Caki2 (cell line): ENCODE data around the gene MSMB. TPM values are rescaled to one million over a fixed set of nuclear protein-coding genes. Genes with fewer than 3 reads are reported as not detected.

Experiments
- DNase-seq: peaks from one replicate; pipeline ENCODE4 v3.0.0-alpha.2; 2015; ENCODE audit warnings: low read depth
- in situ Hi-C: cut with HindIII; loops from 2 replicates; pipeline ENCODE4 v1.10.0; 2016; ENCODE audit warnings: low sequenced_read_pairs, low pct_unique_long_range_greater_than_20kb, mixed read lengths
- total RNA-seq: library from RNA; depleted of rRNA; stranded (reverse); fragments of >200 nt; shearing (Covaris generic); gene quantifications from 2 replicates; pipeline ENCODE4 v1.2.3, GENCODE V29; 2014; ENCODE audit warnings: low replicate concordance

MSMB gene
- total RNA-seq, 1 experiment from 2014 or later, result not detected

DNA sequence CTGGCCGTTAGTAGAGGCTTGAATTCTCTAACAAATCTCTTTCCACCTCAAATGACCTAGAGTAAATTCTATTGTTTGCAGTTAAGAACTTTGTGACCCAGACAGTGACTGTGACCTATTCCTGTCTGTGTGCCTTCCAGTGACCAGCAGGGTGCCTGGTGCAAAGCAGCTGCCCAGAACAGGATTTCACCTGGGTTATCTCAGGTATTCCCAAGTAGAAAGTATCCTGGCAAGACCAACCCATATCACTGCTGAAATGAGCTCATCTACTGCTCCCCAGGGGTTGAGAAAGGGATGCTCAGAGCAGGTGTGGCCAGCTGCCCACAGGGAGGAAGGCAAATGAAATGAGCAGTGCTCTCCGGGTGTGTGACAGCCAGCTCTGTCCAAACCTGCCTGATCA lies 2.1 kb upstream of the MSMB start:
- in situ Hi-C loops, result no loop called here
- DNase-seq, result no peak

- in situ Hi-C loops, result no loop called here
- no peak for DNase-seq
Observed at GRCh38 chr10:46042527-46042926, 3.5 kb downstream of the MSMB start.

- in situ Hi-C loops, result no loop called here
- no peak for DNase-seq
Observed at GRCh38 chr10:46040004-46040403, 6.1 kb downstream of the MSMB start.

GRCh38 chr10:46037107-46037825 lies 8.8 kb downstream of the MSMB start:
- in situ Hi-C loops, result no loop called here
- no peak for DNase-seq

DNA sequence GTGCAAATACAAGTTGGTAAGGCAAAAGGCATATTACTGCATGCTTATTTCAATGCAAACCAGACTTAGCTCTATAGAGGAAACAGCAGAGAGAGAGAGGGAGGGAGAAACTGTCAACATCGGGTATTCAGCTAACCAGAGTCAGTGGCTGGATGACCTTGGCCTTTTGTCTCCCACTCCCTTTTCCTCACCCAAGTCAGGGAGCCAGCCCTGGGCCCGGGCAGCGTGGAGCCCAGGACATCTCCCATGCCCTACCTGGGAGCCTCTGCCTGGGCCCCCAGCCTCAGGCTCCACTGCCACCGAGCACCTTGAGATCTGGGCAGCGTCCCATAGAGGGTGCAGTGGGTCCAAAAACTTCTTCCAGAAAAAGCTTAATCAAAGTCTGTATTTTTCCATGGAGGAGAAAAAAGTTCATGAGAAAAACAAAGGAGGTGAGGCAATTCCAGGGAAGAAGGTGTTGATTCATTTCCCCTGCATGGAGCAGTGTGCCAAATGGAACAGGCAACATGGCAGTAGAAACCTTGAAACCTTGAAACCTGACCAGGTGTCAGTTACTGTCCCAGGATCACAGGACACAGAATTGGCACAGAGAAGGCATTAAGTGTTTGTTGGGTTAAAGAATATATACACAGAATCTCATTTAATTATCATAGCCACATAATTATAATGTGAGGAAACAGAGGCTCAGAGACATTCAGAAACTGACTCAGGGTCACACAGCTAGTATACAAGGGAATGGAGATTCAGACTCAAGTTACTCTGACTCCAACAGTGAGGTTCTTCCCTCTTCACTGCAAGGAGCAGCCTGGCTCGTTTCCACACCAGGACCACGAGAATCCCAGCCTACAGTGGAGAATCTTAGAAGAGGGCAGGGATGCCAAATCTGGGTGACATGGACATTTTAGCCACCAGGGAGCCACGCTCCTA lies 9.9 kb downstream of the MSMB start:
- DNase-seq, result no peak
- in situ Hi-C loops, result no loop called here

GRCh38 chr10:46033602-46034011 lies 12.5 kb downstream of the MSMB start:
- peak; percentile 67 for DNase-seq
- in situ Hi-C loops, result no loop called here

- in situ Hi-C loops, result no loop called here
- no peak for DNase-seq
Observed at GRCh38 chr10:46031648-46032532, 14.2 kb downstream of the MSMB start.

DNA sequence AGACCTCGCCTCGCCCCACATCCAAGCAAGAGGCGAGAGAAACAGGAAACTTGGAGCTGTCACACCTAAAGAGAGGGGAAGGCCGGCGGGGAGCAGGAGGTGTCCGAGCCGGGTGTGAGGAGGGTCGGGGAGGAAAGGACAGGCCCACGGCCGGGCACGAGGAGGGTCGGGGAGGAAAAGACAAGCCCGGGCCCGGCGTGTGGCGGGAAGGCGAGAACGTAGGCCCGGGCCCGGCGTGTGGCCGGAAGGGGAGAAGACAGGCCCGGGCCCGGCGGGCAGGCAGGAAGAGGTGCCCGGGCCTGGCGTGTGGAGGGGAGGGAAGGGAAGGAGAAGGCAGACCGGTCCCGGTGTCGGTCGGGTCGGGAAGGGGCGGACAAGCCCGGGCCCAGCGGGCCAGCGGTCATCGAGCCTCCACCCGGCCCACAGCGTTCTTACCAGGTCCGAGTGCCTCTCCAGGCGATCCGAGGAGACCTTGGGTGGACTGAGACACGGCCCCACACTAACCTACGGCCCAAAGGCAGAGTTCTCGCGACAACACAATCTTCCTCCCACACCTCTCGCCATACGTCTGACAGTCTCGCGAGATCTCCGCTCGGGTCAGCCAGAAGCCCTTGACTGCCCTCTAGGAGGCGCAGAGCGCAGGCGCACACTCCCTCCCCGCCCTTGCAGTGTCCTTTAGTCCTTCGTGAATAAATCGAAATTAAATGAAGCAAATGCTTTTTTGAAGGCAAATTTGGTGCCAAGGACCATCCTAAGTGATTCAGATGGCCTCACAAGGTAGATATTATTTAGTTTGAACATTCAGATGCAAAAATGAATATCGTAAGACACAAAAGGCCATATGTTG lies 15.8 kb downstream of the MSMB start, which contains the start of gene NCOA4:
NCOA4 (minus strand) TSS at position 533 of the 847 bp plus-strand sequence. CDS start 13,943 bp downstream, outside the sequence.
- DNase-seq, result peak; percentile 92
- in situ Hi-C loops, result no loop called here

GRCh38 chr10:46029461-46030030 lies 16.5 kb downstream of the MSMB start:
- DNase-seq, result no peak
- in situ Hi-C loops, result no loop called here

DNA sequence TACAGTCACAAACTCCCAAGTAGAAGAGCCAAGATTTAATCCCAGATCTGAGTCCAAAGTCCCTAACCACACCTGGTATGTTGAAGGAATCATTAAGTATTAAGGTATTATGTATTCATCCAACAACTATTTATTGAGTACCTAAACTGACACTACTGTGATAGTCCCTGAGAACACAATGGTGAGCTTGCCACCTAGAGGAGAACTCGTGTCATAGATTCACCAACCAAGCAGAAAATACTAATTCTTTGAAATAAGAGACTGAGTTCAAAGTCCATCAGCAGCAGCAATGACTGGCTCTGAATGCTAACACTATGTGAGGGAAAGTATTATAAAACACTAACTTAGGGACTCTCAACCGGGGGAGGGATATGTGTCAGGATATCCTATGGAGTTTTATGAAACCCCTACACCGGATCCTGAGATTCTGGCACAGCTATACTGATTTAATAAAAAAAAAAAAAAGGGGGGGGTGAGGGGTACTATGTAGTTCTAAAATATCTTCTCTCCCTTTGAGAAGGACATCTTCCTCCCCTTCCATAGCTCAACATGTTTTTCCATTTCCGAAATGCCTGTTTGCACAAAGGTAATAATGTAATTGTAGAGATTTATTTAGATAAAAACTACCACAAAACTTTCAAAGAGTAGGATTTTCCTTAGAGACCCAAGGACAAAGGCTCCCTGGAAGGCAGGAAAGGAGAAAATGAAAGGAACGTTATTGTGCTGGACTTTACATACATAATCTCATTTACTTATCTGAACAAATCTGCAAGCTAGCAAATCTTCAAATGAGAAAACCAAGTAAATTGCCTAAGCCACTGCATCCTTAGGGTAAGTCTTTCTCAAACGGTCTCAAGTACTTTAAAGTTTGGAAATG lies 17.2 kb downstream of the MSMB start:
- in situ Hi-C loops, result no loop called here
- DNase-seq, result peak; percentile 86

- no peak for DNase-seq
- in situ Hi-C loops, result no loop called here
Observed at GRCh38 chr10:46026106-46026505, 20.0 kb downstream of the MSMB start.

DNA sequence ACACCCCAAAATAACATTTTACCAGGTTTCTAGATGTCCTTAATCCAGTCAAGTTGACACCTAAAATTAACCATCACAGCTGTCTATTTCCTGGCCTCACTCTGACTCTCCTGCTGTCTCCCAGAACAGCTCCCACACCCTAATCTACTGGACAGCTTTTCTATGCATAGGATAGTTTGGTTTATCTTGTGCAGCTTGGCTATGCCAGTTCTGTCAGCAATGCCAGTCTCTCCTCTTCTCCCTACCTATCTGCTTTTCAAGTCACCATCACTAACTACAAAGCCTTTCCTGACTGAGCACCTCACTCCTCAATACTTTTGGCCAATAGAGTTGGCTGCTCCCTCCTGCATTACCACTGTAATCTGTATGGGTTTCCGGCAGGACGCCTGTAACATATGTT lies 20.7 kb downstream of the MSMB start:
- DNase-seq, result no peak
- in situ Hi-C loops, result no loop called here

DNA sequence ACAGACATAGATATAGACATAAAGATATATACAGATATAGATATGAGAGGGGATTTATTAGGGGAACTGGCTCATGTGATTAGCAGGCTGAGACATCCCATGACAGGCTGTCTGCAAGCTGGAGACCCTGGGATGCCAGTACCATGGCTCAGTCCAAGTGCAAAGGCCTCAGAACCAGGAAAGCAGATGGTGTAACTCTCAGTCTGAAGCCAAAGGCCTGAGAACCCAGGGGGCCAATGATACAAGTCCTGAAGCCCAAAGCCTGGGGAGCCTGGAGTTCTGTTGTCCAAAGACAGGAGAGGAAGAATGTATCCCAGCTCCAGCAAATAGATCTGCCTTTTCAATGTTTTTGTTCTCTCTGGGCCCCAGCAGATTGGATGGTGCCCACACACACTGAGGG lies 21.1 kb downstream of the MSMB start:
- DNase-seq, result no peak
- in situ Hi-C loops, result no loop called here

- in situ Hi-C loops, result no loop called here
- DNase-seq, result peak; percentile 97
Observed at GRCh38 chr10:46022978-46023702, 22.9 kb downstream of the MSMB start.

DNA sequence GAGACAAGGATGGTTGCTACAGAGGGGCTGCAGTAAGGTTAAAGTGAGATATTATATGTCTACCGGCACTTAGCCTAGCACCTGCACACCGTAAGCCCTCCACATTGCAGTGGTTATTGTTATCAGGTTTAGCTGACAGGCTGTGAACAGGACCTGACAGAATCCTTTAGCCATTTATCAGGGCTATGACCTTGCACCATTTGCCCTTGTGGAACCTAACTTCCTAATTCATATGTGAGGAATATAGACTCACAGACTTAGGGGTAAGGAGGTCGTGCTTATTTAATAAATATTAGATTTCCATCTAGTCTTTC lies 25.8 kb downstream of the MSMB start:
- in situ Hi-C loops, result no loop called here
- no peak for DNase-seq
